Kidney (tissue), 14 donors: ENCODE measurements around the gene MACROD2. TPM values are rescaled to one million over a fixed set of nuclear protein-coding genes. Genes with fewer than 3 reads are reported as not detected.

ENCODE experiments used
- DNase-seq, 5 donors: peaks; one replicate each; pipeline ENCODE4 v3.0.0-alpha.2; 2013 to 2020
- FAIRE-seq: peaks from 2 replicates; lab custom pipeline; 2012; peaks lifted over from hg19 to GRCh38; lab: Jason Lieb, UNC
- H3K27ac ChIP-seq, 2 donors: one replicate each; pipeline ENCODE4 v1.7.0; 2013; ENCODE audit warnings: low read depth in 2 of 2, low read length in 2 of 2, inconsistent platforms in 1 of 2
- H3K27me3 ChIP-seq: one replicate; pipeline ENCODE4 v1.7.1; 2013; ENCODE audit warnings: low read length, inconsistent platforms; ENCODE audit not compliant: control insufficient read depth, insufficient read depth
- H3K36me3 ChIP-seq, 3 donors: one replicate each; pipeline versions ENCODE4 v1.7.0 to v1.7.1; 2013; ENCODE audit warnings: low read length in 3 of 3, control low read depth in 1 of 3, inconsistent platforms in 1 of 3; ENCODE audit not compliant: insufficient read depth in 3 of 3, control insufficient read depth in 2 of 3
- H3K4me1 ChIP-seq, 3 donors: one replicate each; pipeline versions ENCODE4 v1.7.0 to v1.7.1; 2013; ENCODE audit warnings: low read length in 3 of 3, inconsistent platforms in 1 of 3, low read depth in 1 of 3; ENCODE audit not compliant: control insufficient read depth in 2 of 3, insufficient read depth in 2 of 3
- H3K4me3 ChIP-seq, 3 donors: one replicate each; pipeline versions ENCODE4 v1.7.0 to v1.8.1; 2013; ENCODE audit warnings: low read length in 3 of 3, control low read depth in 1 of 3, inconsistent platforms in 1 of 3
- H3K9ac ChIP-seq, 3 donors: one replicate each; pipeline versions ENCODE4 v1.7.0 to v1.7.1; 2013; ENCODE audit warnings: low read length in 3 of 3, control low read depth in 1 of 3, inconsistent platforms in 1 of 3
- H3K9me3 ChIP-seq, 3 donors: one replicate each; pipeline versions ENCODE4 v1.7.0 to v1.7.1; 2013; ENCODE audit warnings: low read length in 3 of 3, control low read depth in 1 of 3, inconsistent platforms in 1 of 3; ENCODE audit not compliant: control insufficient read depth in 2 of 3, insufficient read depth in 1 of 3
- CTCF ChIP-seq: IDR thresholded peaks from 3 replicates; pipeline ENCODE4 v1.5.1; 2012; ENCODE audit warnings: mild to moderate bottlenecking, moderate library complexity, borderline replicate concordance; ENCODE audit not compliant: insufficient read depth; ENCODE audit errors: extremely low read depth
- intact Hi-C: fragments of 100-400 bp; cut with DNase I; formaldehyde crosslinking; loops from one replicate; pipeline ENCODE4 v1.11.1; 2022
- polyA plus RNA-seq: library from polyadenylated mRNA; stranded (reverse); fragments of 350-450 nt; fragmentation: Illumina TruSeq; extraction: RNeasy Lipid Tissue Mini Kit (QIAGEN cat#74804); gene quantifications from one replicate; pipeline ENCODE4 v1.2.3, GENCODE V29; 2014; ENCODE audit warnings: low read depth, low replicate concordance; ENCODE audit not compliant: insufficient read depth
- total RNA-seq: library from RNA; stranded (reverse); fragmentation: NEBNext Ultra II Directional; extraction: Animal tissue kit (Norgen Biotek cat#: 25700); gene quantifications from one replicate; pipeline ENCODE4 v1.2.1, GENCODE V29; 2021
- donor health status: control.
- donor health status: control.
- donor health status: control.
- donor health status: control.
- donor health status: control.
- donor health status: DM: yes; HTN: yes; CAD: no.
- donor health status: Normal renal cell carcinoma (clear cell type).

Gene MACROD2
- total and polyA plus RNA-seq, 2 donors from 2014 or later = 3.0 to 10.0 TPM

- Histone ChIP-seq H3K27me3 (no peaks in the 10 kb centered on the region), H3K9ac (no peak overlapping the region), H3K4me1 (no peaks in the 10 kb centered on the region), H3K36me3 (no peaks in the 10 kb centered on the region), H3K27ac (no peak overlapping the region), H3K4me3 (no peak overlapping the region), H3K9me3 (no peaks in the 10 kb centered on the region)
- FAIRE-seq (no peak), DNase-seq (peak in 1 of 5 donors; percentile 70)
- no peak for TF ChIP-seq CTCF
- intact Hi-C loops = no loop called here
Observed at GRCh38 chr20:15031546-15032351, 1036.4 kb downstream of the MACROD2 start.

- no peaks in the 10 kb centered on the region for H3K9me3 ChIP-seq
- DNase-seq (no peak), FAIRE-seq (no peak)
- H3K27me3 ChIP-seq = no peaks in the 10 kb centered on the region
- intact Hi-C loops = no loop called here
- no peak overlapping the region for H3K9ac ChIP-seq
- no peaks in the 10 kb centered on the region for H3K4me1 ChIP-seq
- no peak overlapping the region for H3K4me3 ChIP-seq
- H3K36me3 ChIP-seq = no peaks in the 10 kb centered on the region
- no peak for TF ChIP-seq CTCF
- no peak overlapping the region for H3K27ac ChIP-seq
Observed at GRCh38 chr20:15032352-15032622, 1037.0 kb downstream of the MACROD2 start.

GRCh38 chr20:15033269-15033668 lies 1038.0 kb downstream of the MACROD2 start:
- H3K4me3 ChIP-seq = no peak overlapping the region
- intact Hi-C loops = no loop called here
- H3K9me3 ChIP-seq = no peaks in the 10 kb centered on the region
- no peak for DNase-seq
- no peak for FAIRE-seq
- H3K36me3 ChIP-seq = no peaks in the 10 kb centered on the region
- no peak for TF ChIP-seq CTCF
- H3K9ac ChIP-seq = no peak overlapping the region
- H3K27ac ChIP-seq = no peak overlapping the region
- H3K4me1 ChIP-seq = no peaks in the 10 kb centered on the region
- H3K27me3 ChIP-seq = no peaks in the 10 kb centered on the region
